HG02610 (cell line): ENCODE results near the gene DAPK3.
"Not testable (repeated sequence)": the region's sequence is repeated elsewhere in the genome, so short reads cannot be mapped to it uniquely, and the experiment has no call there.

Experiments used
- ATAC-seq: cut with Tn5 transposase; IDR thresholded peaks from one replicate; pipeline ENCODE4 v1.9.1; 2021; ENCODE audit warnings: mild to moderate bottlenecking, moderate library complexity; ENCODE audit not compliant: unreplicated experiment

Gene DAPK3

DNA sequence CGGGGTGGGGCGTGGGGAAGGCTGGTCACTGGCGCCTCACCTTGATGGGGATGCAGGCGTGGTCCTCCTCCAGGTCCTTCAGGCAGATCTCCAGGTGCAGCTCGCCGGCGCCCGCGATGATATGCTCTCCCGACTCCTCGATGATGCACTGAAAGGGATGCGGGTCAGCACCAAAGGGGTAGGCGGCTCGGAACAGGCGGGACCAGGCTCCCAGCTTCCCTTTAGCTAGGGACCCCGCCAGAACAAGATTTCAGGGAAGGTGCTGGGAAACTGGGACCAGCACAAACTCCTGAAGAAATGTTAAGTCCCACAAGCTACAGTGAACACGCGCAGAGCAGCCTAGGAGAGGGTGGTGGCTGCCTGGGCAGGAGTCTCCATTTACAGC, 8.4 kb upstream of the DAPK3 start:
- no peak for ATAC-seq

DNA sequence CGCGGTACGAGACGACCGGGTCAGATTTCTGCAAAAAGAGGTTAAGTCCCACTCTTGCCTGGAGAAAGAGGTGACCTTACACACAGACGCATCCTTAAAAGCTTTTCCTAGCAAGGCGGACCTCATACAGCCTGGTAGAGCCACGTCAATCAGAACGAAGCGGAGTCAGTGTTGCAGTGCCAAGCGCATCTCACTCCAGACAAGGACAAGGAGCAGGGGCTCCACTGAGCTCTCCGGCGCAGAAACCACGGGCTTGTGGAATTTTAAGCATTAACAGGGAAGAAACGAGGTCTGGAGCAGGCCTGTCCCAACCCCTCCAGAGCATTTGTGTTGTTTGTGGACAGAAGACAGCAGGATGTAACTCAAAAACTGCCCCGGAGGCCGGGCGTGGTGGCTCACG, 7.2 kb upstream of the DAPK3 start:
- ATAC-seq: no peak

- ATAC-seq: no peak
Observed at GRCh38 chr19:3977242-3978143, 6.6 kb upstream of the DAPK3 start.

GRCh38 chr19:3976495-3977241, 5.8 kb upstream of the DAPK3 start:
- no peak for ATAC-seq

- ATAC-seq: no peak
Observed at GRCh38 chr19:3975637-3976087, 4.8 kb upstream of the DAPK3 start.

- ATAC-seq: no peak
Observed at GRCh38 chr19:3975144-3975543, 4.2 kb upstream of the DAPK3 start.

DNA sequence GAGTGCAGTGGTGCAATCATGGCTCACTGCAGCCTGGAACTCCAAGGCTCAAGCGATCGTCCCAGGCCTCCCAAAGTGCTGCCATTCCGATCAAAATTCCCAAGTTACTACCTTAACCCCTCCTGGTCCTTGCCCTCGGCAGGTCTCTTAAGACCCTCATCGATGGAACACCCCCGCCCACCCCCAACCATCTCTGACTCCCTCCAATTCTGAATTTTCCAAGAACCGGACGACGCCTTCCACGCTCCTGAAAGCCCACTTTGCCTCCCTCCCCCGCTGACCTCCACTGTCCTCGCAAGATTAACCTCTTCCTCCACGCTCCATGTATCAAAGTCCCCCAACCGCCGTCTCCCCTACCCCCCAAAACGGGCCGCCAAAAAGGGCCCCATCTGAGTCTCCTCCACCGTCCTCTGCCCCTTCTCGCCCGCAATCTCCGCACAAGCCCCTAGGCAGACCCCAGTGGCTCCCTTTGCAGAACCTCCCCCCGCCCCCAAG, 539 bp downstream of the DAPK3 start:
- ATAC-seq: no peak

- ATAC-seq: no peak
Observed at GRCh38 chr19:3969435-3970312, 1.2 kb downstream of the DAPK3 start.

DNA sequence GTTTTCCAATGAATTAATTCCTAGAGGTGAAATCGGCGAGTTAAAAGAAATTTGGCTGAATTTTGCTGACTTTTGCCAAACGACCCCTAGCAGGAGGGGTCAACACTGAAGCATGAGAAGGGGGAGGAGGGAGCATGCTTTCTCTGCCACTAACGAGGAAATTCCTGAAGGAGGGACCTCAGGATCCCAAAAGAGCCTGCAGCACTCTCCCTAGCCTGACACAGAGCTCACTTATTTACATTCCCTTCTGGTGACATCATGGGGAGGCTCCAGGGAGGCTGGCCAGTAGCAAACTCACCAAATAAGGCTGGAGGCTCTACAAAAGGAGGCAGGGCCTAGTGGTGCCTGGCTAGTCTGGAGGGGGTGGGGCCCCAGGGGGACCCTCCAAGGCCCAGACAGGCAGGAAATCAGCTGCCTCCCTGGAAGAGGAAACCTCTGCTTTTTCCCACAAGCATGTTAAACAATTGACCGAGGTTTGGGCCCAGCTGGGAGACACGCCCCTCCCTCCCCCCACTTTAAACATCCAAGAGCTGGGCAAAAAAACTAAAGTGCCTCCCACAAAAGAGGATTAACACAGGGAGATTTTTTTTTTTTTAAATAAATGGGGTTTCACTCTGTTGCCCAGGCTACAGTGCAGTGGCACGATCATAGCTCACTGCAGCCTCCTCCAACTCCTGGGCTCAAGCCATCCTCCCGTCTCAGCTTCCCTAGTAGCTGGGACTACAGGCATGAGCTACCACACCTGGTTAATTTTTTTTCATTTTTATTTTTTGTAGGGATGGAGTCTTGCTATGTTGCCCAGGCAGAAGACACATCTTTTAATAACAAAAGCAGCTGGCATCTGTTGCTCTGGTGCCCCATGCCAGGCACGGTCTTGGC, 2.1 kb downstream of the DAPK3 start:
- ATAC-seq: no peak

GRCh38 chr19:3967983-3968382, 2.9 kb downstream of the DAPK3 start:
- not testable (repeated sequence) for ATAC-seq

GRCh38 chr19:3966051-3967017, 4.6 kb downstream of the DAPK3 start:
- no peak for ATAC-seq

DNA sequence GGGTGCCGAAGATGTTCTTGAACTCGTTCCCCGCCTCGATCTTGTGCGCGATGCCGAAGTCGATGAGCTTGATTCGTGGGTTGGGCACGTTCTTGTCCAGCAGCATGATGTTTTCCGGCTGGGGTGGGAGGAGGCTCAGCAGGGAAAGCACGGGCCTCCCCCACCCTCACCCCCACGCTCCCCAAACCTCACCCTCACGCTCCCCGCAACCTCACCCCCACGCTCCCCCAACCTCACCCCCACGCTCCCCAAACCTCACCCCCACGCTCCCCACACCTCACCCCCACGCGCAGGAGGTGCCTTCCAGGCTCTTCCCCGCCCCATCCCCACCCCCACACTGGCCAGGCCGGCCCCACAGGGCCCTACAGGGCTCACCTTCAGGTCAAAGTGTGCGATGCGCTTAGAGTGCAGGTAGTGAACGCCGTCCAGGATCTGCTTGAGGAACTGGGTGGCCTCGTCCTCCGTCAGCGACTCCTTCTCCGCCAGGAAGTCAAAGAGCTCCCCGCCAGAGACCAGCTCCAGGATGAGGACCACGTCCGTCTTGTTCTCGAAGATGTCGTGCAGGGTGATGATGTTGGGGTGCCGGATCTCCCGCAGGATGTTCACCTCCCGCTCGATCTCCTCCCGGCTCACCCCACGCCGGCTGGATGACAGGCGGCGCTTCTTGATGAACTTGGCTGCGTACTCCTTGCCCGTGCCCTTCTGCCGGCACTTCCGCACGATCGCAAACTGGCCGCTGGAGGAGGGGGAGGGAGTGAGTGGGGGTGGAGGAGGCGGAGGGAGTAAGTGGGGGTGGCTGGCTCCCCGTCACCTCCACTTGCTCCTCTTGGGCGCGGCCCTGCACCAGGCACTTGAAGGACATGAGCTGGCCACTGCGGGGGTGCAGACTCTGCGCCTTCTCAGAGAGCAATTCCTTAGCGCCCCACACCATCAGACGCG, 6.4 kb downstream of the DAPK3 start:
- no peak for ATAC-seq

GRCh38 chr19:3963458-3964255, 7.2 kb downstream of the DAPK3 start:
- ATAC-seq: no peak

DNA sequence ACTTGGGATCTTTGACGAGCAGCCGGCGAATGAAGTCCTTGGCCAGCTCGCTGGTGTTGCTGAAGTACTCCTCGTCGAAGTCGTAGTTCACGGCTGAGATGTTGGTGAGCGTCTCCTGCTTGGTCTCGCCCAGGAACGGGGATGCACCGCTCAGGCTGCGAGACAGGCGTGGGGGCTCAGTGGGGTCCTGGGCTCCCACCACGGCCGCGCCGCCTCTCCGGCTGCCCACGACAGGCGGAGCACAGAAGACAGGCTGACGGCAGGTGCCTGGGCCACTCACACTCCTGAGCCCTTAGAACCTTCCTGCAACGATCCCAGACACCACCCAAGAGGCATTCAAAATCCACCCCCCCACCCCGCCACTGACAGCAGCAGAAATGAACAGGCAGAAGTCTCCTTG, 9.9 kb downstream of the DAPK3 start:
- no peak for ATAC-seq

- ATAC-seq: no peak
Observed at GRCh38 chr19:3959766-3960131, 11.2 kb downstream of the DAPK3 start.

GRCh38 chr19:3958836-3959765, 11.8 kb downstream of the DAPK3 start:
- ATAC-seq: no peak
